DMS153 treated with DMSO at 0.1 percent for 48 hours (cell line): ENCODE measurements around the gene D2HGDH.

ENCODE experiments used
- DNase-seq: peaks from one replicate; lab custom pipeline; 2025; ENCODE audit not compliant: unreplicated experiment; lab: John Stamatoyannopoulos, UW

D2HGDH gene

GRCh38 chr2:241734467-241735208, at the start of gene D2HGDH:
TSS of gene D2HGDH (plus strand) at chr2:241734630. CDS start at chr2:241735225, 595 bp downstream.
- DNase-seq, result peak; percentile 70

- no peak for DNase-seq
Observed at GRCh38 chr2:241686324-241686649, 48.1 kb upstream of the D2HGDH start.

GRCh38 chr2:241686650-241687425, 47.6 kb upstream of the D2HGDH start, which contains the start of gene DTYMK:
TSS of gene DTYMK (minus strand) at chr2:241686815. CDS start at chr2:241686783, 32 bp downstream.
- DNase-seq, result peak; percentile 92

GRCh38 chr2:241689306-241689705, 45.1 kb upstream of the D2HGDH start:
- no peak for DNase-seq

- DNase-seq, result no peak
Observed at GRCh38 chr2:241690202-241690717, 44.2 kb upstream of the D2HGDH start.

- no peak for DNase-seq
Observed at GRCh38 chr2:241692448-241692847, 42.0 kb upstream of the D2HGDH start.

- no peak for DNase-seq
Observed at GRCh38 chr2:241695651-241696050, 38.8 kb upstream of the D2HGDH start.

GRCh38 chr2:241701149-241701398, 33.4 kb upstream of the D2HGDH start:
- DNase-seq, result no peak

- peak; percentile 84 for DNase-seq
Observed at GRCh38 chr2:241701399-241702154, 32.9 kb upstream of the D2HGDH start, which contains the start of gene ING5. TSS of gene ING5 (plus strand) at chr2:241702039. CDS start at chr2:241702066, 27 bp downstream.

GRCh38 chr2:241702155-241703031, 32.0 kb upstream of the D2HGDH start:
- peak; percentile 67 for DNase-seq

- DNase-seq, result no peak
Observed at GRCh38 chr2:241703032-241703604, 31.3 kb upstream of the D2HGDH start.

GRCh38 chr2:241706537-241706936, 27.9 kb upstream of the D2HGDH start:
- DNase-seq, result no peak

GRCh38 chr2:241708879-241709278, 25.6 kb upstream of the D2HGDH start:
- no peak for DNase-seq

GRCh38 chr2:241719093-241719492, 15.3 kb upstream of the D2HGDH start:
- no peak for DNase-seq

GRCh38 chr2:241720099-241720498, 14.3 kb upstream of the D2HGDH start:
- DNase-seq, result no peak

GRCh38 chr2:241720560-241720959, 13.9 kb upstream of the D2HGDH start:
- DNase-seq, result no peak

- no peak for DNase-seq
Observed at GRCh38 chr2:241721852-241722251, 12.6 kb upstream of the D2HGDH start.

GRCh38 chr2:241722896-241723454, 11.5 kb upstream of the D2HGDH start:
- no peak for DNase-seq

GRCh38 chr2:241724259-241724974, 10.0 kb upstream of the D2HGDH start:
- DNase-seq, result no peak
